ENCODE data around the gene VAMP5.

Gene VAMP5

DNA sequence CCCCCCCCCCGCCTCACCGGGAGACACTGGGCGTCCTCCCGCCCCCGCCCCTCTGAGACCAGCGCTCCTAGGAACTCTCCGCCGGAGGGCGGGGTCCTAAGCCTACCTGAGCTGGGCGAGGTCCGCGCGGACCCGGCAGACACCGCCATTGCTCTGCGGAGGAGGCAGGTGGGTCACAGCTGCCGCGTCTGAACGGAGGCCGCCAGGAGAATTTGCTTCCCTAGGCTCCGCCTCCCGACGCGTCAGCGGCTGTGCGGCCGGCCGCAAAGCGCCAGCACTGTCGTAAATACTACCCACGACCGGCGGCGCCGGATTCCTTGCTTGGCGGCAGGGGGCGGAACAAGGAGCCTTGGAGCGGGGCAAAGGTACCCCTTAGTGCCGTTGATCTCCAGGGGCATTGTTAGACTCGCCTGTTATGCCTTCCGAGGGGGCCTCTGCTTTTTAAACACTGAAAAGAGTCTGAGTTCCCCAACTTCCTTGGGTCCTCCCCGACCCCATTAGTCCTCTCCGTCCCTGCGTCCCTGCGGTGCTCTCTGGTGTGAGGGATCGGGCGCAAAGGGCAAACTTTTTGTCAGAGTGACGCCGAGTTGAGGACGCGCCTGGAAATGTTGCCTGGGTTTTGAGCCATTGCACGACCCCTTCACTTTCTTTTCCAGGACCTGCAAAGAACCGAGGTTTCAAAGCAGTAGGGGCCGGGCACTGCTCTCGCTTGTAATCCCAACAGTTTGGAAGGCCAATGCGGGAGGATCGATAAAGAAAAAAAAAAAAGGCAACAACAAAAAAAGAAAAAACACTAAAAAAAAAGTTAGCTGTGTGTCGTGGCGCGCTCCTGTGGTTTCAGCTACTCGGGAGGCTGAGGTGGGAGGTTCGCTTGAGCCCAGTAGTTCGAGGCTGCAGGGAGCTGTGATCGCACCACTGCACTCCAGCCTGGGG is 22.7 kb upstream of the VAMP5 start, which contains the start of gene GGCX:
Gene GGCX (minus strand): TSS at position 214 of the 933 bp plus-strand sequence. CDS start 65 bp downstream, at position 149.
- H4K20me1 ChIP-seq (ENCODE audit: insufficient read depth, low read length, poor library complexity, severe bottlenecking), result peaks cover 4% of the 10 kb centered on the region
- H3K79me2 ChIP-seq (ENCODE audit: insufficient read depth, low read length), result peaks cover 47% of the 10 kb centered on the region
- H3K9ac ChIP-seq (ENCODE audit: low read depth, low read length, poor library complexity, severe bottlenecking), result peak within 1 kb of the TSS; percentile 97
- H3F3A ChIP-seq (ENCODE audit: low read depth), result no peaks in the 10 kb centered on the region
- no peaks in the 10 kb centered on the region for H3K27me3 ChIP-seq (ENCODE audit: insufficient read depth, low read length, poor library complexity, severe bottlenecking)
- H2AFZ ChIP-seq (ENCODE audit: low read length), result peak within 1 kb of the TSS; percentile 97
- no peak for TF ChIP-seq EZH2phosphoT487 (IDR thresholded peaks at IDR 0.05; ENCODE audit: borderline replicate concordance)
- TF ChIP-seq, protein P1, sequence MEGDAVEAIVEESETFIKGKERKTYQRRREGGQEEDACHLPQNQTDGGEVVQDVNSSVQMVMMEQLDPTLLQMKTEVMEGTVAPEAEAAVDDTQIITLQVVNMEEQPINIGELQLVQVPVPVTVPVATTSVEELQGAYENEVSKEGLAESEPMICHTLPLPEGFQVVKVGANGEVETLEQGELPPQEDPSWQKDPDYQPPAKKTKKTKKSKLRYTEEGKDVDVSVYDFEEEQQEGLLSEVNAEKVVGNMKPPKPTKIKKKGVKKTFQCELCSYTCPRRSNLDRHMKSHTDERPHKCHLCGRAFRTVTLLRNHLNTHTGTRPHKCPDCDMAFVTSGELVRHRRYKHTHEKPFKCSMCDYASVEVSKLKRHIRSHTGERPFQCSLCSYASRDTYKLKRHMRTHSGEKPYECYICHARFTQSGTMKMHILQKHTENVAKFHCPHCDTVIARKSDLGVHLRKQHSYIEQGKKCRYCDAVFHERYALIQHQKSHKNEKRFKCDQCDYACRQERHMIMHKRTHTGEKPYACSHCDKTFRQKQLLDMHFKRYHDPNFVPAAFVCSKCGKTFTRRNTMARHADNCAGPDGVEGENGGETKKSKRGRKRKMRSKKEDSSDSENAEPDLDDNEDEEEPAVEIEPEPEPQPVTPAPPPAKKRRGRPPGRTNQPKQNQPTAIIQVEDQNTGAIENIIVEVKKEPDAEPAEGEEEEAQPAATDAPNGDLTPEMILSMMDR (conservative IDR thresholded peaks at IDR 0.05; ENCODE audit: low read length), result no peak
- H3K9me3 ChIP-seq (ENCODE audit: insufficient read depth, low read depth, low read length), result no peaks in the 10 kb centered on the region
- H3K9me2 ChIP-seq (replicated peaks; ENCODE audit: low read depth, low read length), result no peaks in the 10 kb centered on the region
- H3K4me3 ChIP-seq (ENCODE audit: low read length, poor library complexity, severe bottlenecking), result peak within 1 kb of the TSS; percentile 98
- peak within 1 kb of the TSS; percentile 93 for H3K4me2 ChIP-seq (ENCODE audit: low read depth, low read length, poor library complexity, severe bottlenecking)
- no peaks in the 10 kb centered on the region for H3K36me3 ChIP-seq (ENCODE audit: insufficient read depth, low read length)
- peaks cover 15% of the 10 kb centered on the region for H3K4me1 ChIP-seq (ENCODE audit: insufficient read depth, low read length, poor library complexity, severe bottlenecking)

- no peak overlapping the region for H3K4me3 ChIP-seq (ENCODE audit: low read length, poor library complexity, severe bottlenecking)
- no peaks in the 10 kb centered on the region for H3F3A ChIP-seq (ENCODE audit: low read depth)
- H3K9me3 ChIP-seq (ENCODE audit: insufficient read depth, low read depth, low read length), result no peaks in the 10 kb centered on the region
- peaks cover 12% of the 10 kb centered on the region for H3K4me1 ChIP-seq (ENCODE audit: insufficient read depth, low read length, poor library complexity, severe bottlenecking)
- no peaks in the 10 kb centered on the region for H3K36me3 ChIP-seq (ENCODE audit: insufficient read depth, low read length)
- peaks cover 25% of the 10 kb centered on the region for H3K79me2 ChIP-seq (ENCODE audit: insufficient read depth, low read length)
- H3K4me2 ChIP-seq (ENCODE audit: low read depth, low read length, poor library complexity, severe bottlenecking), result no peak overlapping the region
- H2AFZ ChIP-seq (ENCODE audit: low read length), result no peak overlapping the region; the same call in 1 of the 2 replicates
- H3K27me3 ChIP-seq (ENCODE audit: insufficient read depth, low read length, poor library complexity, severe bottlenecking), result no peaks in the 10 kb centered on the region
- H4K20me1 ChIP-seq (ENCODE audit: insufficient read depth, low read length, poor library complexity, severe bottlenecking), result no peaks in the 10 kb centered on the region
- no peaks in the 10 kb centered on the region for H3K9me2 ChIP-seq (replicated peaks; ENCODE audit: low read depth, low read length)
- TF ChIP-seq, protein P1 (conservative IDR thresholded peaks at IDR 0.05; ENCODE audit: low read length), result no peak
- no peak for TF ChIP-seq EZH2phosphoT487 (IDR thresholded peaks at IDR 0.05; ENCODE audit: borderline replicate concordance)
- no peak overlapping the region for H3K9ac ChIP-seq (ENCODE audit: low read depth, low read length, poor library complexity, severe bottlenecking)
These were observed 20.1 kb upstream of the VAMP5 start for GRCh38 chr2:85564144-85564563.

GRCh38 chr2:85566265-85566664 is 18.0 kb upstream of the VAMP5 start:
- Histone ChIP-seq H3K4me3 (ENCODE audit: low read length, poor library complexity, severe bottlenecking) (no peak overlapping the region), H3K4me1 (ENCODE audit: insufficient read depth, low read length, poor library complexity, severe bottlenecking) (peaks cover 2% of the 10 kb centered on the region), H3K79me2 (ENCODE audit: insufficient read depth, low read length) (peaks cover 6% of the 10 kb centered on the region; the same call in 1 of the 2 replicates), H3K9ac (ENCODE audit: low read depth, low read length, poor library complexity, severe bottlenecking) (no peak overlapping the region), H3K9me3 (ENCODE audit: insufficient read depth, low read depth, low read length) (no peaks in the 10 kb centered on the region), H3K4me2 (ENCODE audit: low read depth, low read length, poor library complexity, severe bottlenecking) (no peak overlapping the region), H3K36me3 (ENCODE audit: insufficient read depth, low read length) (no peaks in the 10 kb centered on the region), H3K27me3 (ENCODE audit: insufficient read depth, low read length, poor library complexity, severe bottlenecking) (no peaks in the 10 kb centered on the region), H4K20me1 (ENCODE audit: insufficient read depth, low read length, poor library complexity, severe bottlenecking) (no peaks in the 10 kb centered on the region), H3F3A (ENCODE audit: low read depth) (no peaks in the 10 kb centered on the region), H3K9me2 (replicated peaks; ENCODE audit: low read depth, low read length) (no peaks in the 10 kb centered on the region), H2AFZ (ENCODE audit: low read length) (no peak overlapping the region)
- TF ChIP-seq, protein P1 (conservative IDR thresholded peaks at IDR 0.05; ENCODE audit: low read length), result no peak
